Stimulated activated CD4-positive, alpha-beta T cell treated with anti-CD3 and anti-CD28 coated beads, Interleukin-1b, Interleukin-23, amount 100 ng/mL, for 4 hours (primary cell): Measurements from ENCODE around the gene PLXNA4.

Experiments
- DNase-seq, 2 donors: peaks; one replicate each; pipeline ENCODE4 v3.0.0-alpha.2; 2020; ENCODE audit warnings: low read depth in 2 of 2

PLXNA4 gene

DNA sequence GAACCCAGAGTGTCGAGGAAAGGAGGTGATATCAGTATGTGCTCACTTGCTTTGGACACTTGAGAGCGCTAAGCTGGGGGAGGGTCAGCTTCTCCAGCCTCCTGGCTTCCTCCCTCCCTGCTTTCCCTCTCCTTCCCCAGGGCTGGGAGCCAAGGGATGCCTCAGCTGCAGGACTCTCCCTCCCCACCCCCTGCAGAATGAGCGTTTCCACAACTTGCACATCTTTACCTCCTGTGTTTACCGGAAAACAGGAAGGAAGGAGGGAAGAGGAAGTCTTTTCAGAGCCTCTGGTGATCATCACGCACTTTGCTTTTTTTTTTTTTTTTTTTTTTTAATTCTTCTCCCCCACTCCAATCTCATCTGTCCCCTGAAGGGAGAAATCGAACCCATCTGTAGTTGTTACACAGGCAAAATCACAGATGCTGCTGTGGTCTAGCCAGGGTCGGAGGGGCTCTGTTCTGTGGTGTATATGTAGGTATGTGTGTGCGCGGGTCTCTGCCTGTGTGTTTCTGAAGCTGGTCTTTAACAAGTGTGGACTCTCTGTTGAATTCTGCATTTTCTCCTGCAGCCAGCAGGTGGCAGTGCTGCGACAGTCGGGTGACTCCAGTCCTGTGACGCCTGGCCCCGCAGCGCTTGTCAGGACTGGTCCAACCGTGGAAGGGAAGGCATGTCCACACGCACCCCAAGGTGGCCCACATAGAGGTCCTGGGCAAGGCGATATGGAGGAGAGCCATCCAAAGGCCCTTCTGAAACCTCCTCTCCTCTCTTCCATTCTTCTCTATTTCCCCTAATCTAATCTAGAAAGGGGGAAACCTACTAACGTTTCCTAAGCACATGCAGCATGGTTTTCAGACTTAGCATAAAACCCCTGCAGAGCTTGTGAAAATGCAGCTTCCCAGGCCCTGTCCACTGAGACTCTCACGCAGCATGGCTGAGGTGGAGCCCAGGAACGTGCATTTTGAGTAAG lies 257.6 kb downstream of the PLXNA4 start:
- DNase-seq = peak; percentile 61 to 70

DNA sequence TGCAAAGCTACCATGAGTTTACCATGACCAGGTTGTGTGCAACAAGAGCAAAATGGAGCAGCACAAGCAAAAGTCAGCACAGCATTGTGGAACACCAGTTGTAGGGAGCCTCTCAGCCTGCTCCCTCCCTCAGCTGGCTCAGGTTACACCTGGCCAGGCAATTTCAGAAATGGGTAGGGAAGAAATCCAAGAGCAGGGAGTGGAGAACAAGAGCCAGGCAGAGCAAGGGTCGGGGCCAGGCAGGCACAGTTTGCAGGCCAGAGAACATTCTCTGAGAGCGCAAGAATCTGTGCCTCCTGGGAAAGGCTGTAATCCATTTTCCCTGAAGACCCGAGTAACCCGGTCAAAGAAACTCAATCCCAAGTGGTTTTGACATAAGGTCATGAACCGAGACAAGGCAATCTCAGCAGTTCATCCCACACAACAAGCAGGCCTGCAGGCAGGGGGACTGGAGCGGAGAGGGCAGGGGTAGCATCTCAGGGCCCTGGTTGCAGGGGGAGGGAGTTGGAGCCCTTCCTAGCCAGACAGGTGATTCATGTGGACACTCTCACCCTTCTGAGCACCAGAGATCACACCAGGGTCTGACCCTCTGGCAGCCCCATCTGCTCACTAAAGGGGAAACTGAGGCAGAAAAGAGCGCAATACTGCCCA lies 258.4 kb downstream of the PLXNA4 start:
- DNase-seq = no peak

DNA sequence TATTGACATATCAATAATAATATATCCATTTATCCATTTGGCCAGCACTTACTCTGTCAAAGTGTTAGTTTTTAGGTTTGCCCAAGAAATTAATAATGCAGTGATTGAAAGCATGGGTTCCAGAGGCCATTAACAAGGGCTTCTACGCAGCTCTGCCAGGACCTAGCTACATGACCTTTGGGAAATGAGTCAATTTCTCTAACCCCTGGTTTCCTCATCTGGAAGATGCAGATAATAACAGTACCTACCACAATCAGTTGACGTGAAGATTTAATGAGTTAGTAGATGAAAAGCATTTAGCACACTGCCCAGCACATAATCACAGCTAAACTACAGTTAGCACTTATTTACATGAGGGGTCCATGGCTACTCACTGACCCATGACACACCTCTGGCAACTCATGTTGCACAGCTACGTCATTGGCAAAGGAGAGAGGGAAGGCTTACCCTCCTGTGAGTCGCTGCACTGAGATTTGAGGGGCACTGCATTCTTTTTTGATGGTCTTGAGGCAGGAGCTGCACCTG lies 263.7 kb downstream of the PLXNA4 start:
- DNase-seq = no peak

DNA sequence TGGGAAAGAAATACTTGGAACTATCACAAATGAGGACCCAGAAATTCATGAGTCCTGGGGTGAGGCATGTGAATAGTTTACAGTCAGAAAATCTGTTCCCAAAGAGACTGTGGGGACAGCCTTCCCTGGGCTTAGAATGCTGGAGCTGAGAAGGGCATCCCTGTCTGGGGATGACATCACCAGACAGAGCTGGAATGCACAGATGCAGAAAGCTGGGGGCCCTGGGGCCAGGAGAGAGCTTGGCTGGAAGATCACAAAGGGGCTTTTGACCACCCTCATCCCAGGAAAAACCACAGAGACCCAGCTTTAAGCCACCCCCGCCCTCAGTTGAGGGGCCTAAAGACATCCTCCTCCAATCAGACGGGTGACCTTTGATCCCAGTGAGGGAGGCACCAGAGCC lies 264.5 kb downstream of the PLXNA4 start:
- no peak for DNase-seq

DNA sequence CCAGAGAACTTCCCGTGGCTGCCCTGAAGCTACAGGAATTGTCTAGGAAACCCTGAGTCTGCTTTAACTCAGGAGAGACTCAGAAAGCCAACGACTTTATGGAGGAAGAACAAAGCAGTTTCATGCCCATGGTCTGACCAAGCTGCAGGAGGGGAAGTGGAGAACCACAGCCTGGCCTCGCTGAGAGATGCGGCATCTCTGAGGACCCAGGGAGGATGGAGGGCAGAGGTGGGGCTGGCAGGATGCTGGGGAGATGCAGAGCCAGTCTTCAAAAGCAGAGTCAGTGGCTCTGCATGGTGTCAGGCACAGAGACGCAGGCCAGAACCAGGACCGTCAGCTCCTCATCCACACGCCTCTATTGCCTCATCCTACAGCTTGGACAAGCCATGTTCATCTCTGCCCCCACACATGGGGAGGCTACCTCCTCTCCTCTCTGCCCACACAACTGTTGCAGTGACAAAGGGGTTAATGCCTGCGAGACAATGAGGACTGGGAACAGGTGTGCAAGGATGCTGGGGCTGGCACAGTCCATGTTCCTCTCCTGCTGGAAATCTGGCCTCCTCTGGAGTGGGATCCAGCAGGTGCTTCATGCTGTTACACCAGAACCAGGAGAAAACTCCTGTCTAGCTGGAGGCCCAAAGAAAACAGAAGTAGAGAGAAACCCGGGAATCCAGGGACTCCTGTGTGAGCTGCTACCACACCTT lies 267.0 kb downstream of the PLXNA4 start:
- DNase-seq = no peak

DNA sequence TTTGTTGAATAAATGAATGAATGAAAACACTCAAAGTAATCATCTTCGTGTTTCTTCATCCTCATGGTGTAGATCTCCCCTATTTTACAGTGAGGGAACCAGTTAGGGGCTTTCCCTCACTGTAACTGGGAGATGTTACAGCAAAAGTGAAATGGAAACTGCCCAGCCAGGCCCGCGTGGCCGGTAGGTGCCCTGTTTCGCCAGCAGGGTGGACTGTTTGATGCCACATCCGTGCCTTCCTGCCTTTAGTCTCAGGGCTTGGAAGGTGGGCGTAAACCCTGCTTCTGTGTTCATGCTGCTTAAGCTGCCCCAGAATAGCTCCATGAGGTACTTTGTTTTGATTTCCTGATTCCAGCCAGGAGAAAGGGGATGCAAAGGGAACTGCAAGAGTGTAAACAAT lies 268.8 kb downstream of the PLXNA4 start:
- DNase-seq = no peak

DNA sequence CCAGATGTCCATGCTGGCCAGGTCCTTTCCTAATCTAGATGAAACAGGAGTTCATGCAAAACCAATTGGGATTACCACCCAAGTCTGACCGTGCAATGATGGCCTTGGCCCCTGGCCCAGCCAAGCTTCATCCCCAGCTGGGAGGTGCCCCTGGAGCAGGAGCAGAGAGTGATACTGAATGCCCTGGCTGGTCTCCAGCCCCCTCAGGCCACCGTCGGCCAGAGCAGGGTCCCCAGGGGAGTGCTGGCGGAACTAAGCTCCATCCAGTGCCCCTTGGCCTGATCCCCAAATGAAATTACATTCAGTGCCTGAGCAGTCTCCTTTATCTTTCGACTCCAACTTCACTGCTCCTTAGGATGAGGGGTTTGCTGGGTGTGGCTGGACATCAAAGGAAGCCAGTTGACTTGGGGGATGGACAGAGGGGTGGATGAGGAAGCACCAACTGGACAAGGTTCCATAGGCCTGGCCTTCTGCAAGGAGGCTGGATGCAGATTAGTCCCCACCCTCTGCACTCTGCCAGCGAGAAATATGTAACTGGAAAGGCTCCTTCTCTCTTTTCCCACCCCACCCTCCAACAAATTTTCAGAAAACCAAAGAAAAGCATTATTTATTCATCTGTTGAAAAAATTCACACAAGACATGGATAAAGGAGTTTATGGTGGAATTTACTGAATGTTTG lies 275.5 kb downstream of the PLXNA4 start:
- no peak for DNase-seq

DNA sequence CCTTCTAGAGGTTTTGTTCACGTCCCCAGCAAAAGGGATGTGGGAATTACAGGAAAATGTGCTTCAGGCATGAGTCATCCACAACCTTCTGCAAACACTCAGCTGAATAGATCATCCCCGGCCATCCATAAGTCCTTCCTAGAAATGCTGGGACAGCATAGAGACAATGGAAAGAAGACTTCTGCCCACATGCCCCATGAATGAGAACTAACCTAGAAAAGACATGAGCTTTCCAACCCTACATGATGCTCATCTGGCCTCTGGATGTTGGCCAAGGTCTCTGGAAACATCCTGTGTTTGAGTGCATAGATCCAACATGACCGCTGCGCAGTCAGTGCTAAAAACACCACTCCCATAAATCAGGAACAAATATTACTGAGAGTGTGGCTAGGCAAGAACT lies 277.5 kb downstream of the PLXNA4 start:
- no peak for DNase-seq

DNA sequence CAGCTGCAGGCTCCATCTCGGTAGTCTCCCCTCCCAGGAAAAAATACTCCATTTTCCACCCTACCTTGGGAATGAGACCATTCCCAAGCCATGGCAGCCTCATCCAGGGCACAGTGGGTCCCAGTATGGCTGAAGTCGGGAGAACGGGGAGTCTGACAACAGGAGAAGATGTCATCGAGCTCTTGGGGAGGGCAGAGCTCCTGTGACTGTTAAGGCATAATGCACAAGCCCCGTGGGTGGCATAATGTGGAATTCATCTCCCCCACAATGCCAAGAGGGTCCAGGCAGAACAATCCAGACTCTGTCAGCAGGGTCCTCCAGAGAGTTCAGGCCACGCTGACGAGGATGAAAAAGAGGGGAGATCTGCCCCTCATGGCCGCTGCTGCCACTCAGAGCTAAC lies 279.4 kb downstream of the PLXNA4 start:
- no peak for DNase-seq

DNA sequence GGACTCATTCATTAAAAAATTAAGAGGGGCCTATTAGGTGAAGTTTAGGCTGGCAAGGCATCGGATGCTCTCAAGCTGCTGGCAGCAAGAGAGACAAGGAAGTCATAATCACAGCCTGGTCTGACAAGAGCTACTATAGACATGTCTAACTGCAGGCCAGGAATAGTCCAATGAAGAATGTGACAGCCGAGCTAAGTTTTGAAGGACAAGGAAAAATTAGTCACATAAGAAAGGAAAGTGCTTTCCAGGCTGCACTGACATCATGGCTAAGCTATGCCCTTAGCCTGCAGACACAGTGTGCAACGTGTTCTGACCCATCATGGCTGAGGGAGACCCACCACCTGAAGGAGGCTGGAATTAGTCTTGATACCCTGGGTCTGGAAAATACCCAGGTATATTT lies 281.1 kb downstream of the PLXNA4 start:
- DNase-seq = no peak

DNA sequence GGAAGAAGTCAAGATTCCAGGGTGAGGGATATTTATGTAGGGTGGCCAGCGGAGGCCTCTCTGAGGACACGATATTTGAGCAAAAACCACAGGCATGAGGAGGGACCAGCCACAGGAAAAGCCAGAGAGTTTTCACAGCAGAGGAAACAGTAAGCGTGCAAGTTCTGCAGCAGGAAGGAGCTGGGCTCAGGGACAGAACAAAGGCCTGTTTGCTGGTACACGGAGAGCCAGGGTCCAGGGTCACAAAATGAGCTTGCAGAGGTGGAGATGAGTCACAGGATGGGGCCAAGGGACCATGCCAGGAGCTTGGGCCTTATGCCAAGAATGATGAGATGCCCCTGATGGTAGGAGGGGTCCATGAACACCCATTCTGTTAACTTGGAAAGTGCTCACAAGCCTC lies 283.5 kb downstream of the PLXNA4 start:
- DNase-seq = no peak

DNA sequence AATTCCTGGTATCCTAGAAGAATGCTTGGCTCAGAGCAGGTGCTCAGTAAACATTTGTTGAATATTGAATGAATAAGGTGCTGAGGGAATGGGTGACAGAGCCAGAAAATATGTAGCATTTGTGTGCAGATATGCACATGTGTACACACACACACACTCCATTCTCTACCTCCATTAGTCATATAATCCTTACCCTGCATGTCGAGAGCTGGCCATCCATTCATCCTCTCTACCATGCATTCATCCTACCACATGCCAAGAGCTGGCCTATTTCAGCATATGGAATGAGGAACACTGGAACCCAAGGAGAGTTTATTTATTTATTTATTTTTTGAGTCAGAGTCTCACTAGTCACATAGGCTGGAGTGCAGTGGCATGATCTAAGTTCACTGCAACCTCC lies 284.8 kb downstream of the PLXNA4 start:
- DNase-seq = no peak

DNA sequence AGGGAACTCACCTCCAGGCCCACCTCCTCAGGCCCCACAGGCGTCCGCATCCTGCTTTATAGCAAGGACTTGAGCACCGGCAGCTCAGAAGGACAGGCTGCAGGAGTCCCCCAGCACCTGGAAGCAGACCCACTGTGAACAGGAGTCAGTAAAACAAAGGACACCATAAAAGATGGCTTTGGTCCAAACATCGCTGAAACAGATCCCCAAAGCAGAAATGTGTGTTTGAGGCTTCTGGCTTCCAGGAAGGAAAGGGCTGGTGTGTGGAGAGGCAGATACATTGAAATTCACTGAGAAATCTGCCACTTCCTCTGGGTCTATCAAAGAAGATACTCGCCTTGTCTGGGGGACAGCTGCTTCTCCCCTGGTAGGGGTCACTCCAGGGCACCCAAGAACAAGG lies 286.2 kb downstream of the PLXNA4 start:
- no peak for DNase-seq

DNA sequence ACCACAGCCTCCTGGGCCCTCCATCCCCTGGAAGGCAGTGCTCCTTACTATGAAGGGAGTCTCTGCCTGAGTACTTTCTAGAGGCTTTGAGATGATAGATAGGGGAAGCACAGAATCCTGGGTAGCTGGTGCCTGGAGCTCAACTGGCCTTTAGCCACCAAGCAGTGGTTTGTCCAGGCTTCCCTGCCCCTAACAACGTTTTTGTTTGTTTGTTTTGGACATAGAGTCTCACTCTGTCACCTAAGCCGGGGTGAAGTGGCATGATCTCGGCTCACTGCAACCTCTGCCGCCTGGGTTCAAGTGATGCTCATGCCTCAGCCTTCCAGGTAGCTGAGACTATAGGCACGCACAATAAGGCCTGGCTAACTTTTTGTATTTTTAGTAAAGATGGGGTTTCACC lies 289.4 kb downstream of the PLXNA4 start:
- DNase-seq = no peak

DNA sequence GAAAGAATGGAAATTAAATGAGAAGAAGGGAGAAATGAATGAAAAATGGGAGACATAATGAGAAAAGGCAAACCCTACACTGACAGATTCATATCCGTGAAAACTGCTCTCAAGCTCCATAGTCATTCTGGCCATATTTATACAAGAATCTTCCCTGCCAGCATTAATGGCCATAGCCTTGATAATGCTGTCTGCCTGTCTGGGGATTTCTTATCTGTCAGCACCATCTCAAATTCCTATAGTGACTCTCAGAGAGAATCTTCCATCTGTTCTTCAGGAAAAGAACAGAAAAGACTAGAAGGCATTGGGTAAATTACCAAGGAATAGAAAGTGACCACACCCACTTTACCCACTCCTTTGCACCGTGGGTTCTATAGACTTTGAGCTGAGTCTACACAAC lies 295.9 kb downstream of the PLXNA4 start:
- DNase-seq = no peak

DNA sequence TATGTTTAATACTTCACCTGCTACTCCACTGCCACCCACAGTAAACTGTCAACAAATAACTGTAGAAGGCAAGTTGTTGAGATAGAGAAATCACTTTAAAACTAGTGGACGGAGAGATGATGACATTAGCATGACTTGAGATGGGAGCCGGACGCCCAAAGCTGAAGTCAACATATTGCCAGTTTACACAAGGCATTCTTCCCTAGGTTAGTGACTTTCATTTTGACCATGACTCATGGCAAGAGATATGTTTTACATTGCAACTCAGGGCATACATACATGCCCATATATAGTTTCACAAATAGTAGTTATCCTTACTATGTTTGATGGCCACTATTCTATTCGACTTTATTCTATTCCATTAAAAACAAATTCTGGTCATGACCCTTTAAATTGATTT lies 296.6 kb downstream of the PLXNA4 start:
- no peak for DNase-seq

DNA sequence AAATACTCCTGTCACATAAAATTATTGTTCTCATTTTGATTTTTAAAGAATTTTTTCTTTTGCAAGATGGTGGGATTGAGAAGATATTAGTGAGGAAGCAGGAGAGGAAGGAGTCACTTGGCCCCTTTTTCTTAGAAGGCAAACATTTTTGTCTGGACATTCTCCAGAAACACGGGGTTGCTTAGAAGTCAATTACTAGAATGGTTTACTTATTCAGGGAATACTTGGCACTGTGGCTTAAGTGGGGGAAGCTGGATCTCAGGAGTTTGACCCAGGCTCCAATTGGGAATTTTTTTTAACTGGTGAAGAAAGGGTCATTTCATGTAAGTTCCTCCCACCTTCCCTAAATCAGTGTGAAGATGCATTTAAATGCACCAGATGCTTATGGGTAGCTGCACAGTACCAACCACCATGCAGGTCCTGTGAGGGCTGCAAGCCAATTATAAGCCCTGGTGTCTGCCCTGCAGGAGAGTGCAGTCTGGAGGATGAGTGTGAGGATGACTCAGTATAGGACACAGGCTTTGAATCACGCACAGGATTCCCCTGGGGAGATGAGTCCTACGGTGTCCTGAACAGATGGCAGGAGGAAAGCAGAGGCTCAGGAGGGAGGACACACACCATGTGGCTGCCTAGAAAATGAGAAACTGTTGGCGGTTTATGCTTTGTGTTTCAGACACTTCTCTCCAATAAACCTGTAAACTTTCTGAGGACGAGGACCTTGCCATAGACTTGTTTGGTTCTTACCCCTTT lies 299.1 kb downstream of the PLXNA4 start:
- no peak for DNase-seq

DNA sequence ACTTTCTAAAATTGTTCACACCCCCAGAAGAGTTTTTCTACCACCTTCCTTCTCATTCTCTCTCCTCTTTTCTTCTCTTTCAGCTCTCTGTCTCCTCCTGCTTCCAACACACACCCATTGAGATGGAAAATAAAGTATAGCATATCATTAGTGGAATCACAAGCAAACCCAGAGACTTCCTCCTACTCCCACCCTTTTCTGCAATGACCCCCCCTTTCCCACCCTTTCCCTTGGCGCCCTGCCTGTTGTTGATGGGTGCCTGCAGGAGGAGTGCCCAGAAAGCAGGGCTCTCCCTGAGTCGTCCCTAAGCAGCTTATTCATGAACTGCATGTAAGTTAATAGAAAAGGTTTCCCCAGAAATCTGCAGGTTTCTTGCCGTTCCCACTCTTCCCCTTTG lies 300.0 kb downstream of the PLXNA4 start:
- no peak for DNase-seq

DNA sequence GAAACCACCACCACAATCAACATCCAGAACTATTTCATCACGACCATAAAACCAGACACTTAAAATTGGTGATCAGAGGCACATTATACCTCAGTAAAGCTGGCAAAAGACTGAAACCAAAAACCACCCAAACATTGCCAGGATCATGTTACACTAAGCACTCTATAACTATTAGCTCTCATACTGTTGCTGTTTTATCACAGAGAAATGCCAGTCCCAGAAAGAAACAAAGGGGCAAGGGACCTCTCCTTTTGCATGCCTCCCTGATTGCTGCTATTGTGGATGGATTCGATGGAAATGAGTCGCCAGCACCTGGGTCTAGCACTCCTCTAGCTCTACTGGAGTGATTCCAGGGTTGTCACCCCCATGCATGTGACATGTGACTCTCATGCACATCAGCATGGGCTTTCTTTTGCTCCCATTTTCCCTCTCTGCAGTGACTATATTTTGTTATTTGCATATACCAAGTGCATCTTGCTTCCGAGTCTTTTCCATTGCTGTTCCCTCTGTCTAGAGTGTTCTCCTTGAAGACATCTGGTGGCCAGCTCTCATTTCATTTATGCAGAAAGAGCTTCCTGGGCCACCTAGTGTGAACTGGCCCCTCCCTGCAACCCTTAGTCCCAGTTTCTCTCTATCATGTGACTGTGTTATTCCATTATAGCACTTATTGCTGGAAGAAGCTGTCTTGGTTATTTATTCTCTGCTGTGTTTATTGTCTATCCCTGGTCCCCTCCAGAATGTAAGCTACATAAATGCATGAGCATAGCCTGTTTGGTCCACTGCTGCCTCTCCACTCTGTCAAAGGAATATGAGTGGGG lies 300.6 kb downstream of the PLXNA4 start:
- no peak for DNase-seq

DNA sequence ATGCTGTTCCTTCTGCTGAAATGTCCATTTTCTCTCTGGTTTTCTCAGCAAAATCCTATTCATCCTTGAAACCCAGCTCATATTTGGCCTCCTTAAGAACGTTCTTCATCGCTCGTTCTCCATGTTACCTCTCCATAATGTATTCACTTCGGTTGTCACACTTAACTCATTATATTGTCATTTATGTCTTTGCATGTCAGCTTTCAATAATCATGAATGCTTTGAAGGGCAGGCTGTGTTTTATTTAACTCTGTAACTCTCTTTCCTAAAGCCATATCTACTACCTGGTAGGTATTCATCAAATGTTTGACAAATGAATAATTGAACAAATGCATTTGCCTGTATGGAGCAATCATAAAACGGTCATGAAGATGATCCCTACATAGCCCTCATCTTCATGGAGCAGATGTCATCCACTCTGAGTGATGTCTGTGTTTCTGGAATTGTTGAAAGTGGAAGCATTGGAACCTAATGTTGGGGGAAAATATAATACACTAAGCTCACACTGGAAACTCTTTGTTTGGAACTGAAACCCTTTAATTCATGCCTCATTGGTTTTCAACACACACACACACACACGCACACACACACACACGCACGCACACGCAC lies 303.4 kb downstream of the PLXNA4 start:
- no peak for DNase-seq
